Body of pancreas (tissue), 4 donors: Measurements from ENCODE around the gene SPATA25. TPM values are rescaled to one million over a fixed set of nuclear protein-coding genes. Genes with fewer than 3 reads are reported as not detected.

ENCODE experiments used
- ATAC-seq: fragments of 150-250 bp; one replicate; pipeline ENCODE4 v1.9.1; 2016
- DNase-seq, 4 donors: peaks; one replicate each; pipeline ENCODE4 v3.0.0-alpha.2; 2019
- H3K27ac ChIP-seq, 4 donors: fragments of 200-600 bp; sonication (generic); 1 replicate in 3 of 4; 2 replicates in 1 of 4; pipeline versions ENCODE4 v1.5.1 to v1.6.1; 2016 to 2019; ENCODE audit warnings: mild to moderate bottlenecking in 1 of 4, mixed read lengths in 1 of 4, moderate library complexity in 1 of 4
- H3K27me3 ChIP-seq, 2 donors: fragments of 200-600 bp; sonication (generic); one replicate each; pipeline ENCODE4 v1.6.0; 2016; ENCODE audit warnings: mild to moderate bottlenecking in 1 of 2
- H3K36me3 ChIP-seq, 2 donors: fragments of 200-600 bp; sonication (generic); replicated peaks in 1 of 2; 2 replicates each; pipeline ENCODE4 v1.5.1; 2016; ENCODE audit warnings: low read depth in 2 of 2; ENCODE audit not compliant: insufficient read depth in 1 of 2
- H3K4me1 ChIP-seq: fragments of 200-600 bp; sonication (generic); one replicate; pipeline ENCODE4 v1.6.0; 2016
- H3K4me3 ChIP-seq, 2 donors: fragments of 200-600 bp; sonication (generic); 1 replicate in 1 of 2; 2 replicates in 1 of 2; pipeline ENCODE4 v1.5.1; 2016 to 2019
- H3K9me3 ChIP-seq, 3 donors: fragments of 200-600 bp; sonication (generic); 1 replicate in 2 of 3; 2 replicates in 1 of 3; pipeline ENCODE4 v1.5.1; 2016
- CTCF ChIP-seq, 7 experiments: fragments of 450-650 bp in 4 of 7; fragments of 200-600 bp in 3 of 7; sonication (generic) in 3 of 7; IDR thresholded peaks; one replicate each; pipeline ENCODE4 v1.5.1; 2016 to 2019; ENCODE audit warnings: antibody characterized with exemption in 7 of 7
- POLR2A ChIP-seq, 3 donors: fragments of 450-650 bp; IDR thresholded peaks; one replicate each; pipeline ENCODE4 v1.6.1; 2016; ENCODE audit warnings: antibody characterized with exemption in 3 of 3, mild to moderate bottlenecking in 2 of 3
- WGBS, 2 donors: methylation state at CpG; one replicate each; pipeline ENCODE4 v1.1.5; 2017; 5-methylcytosine and 5-hydroxymethylcytosine counted together
- intact Hi-C: fragments of 100-400 bp; cut with DNase I; formaldehyde crosslinking; loops from one replicate; pipeline ENCODE4 v1.15.1; 2023
- total RNA-seq, 2 donors: library from RNA; depleted of rRNA; stranded (reverse); fragments of >200 nt; gene quantifications; one replicate each; pipeline ENCODE4 v1.1.0, GENCODE V29; 2016

Gene SPATA25
- total RNA-seq, 2 donors from 2014 or later: 1.3 to 2.6 TPM

- no peaks in the 10 kb centered on the region for H3K4me1 ChIP-seq
- ATAC-seq: no peak
- no peak overlapping the region for H3K27ac ChIP-seq
- intact Hi-C loops: loop anchor here (10.0 kb wide), 1 partner anchor 67 kb away; no protein-coding TSS in a partner anchor
- no peaks in the 10 kb centered on the region for H3K9me3 ChIP-seq
- H3K27me3 ChIP-seq: no peaks in the 10 kb centered on the region
- peaks cover 0 to 21% of the 10 kb centered on the region in 2 donors for H3K36me3 ChIP-seq
- TF ChIP-seq POLR2A (IDR thresholded peaks at IDR 0.05): no peak
- no peak for TF ChIP-seq CTCF (IDR thresholded peaks at IDR 0.05)
- no peak overlapping the region for H3K4me3 ChIP-seq
- DNase-seq: no peak
- WGBS, 2 donors: 90 to 91% methylated on average over 11 of the region's 12 CpGs
Measured at GRCh38 chr20:45898285-45898684, 10.9 kb upstream of the SPATA25 start.

- H3K27ac ChIP-seq: no peak overlapping the region
- DNase-seq (no peak), ATAC-seq (no peak)
- 90 to 94% methylated on average over 7 of the region's 7 CpGs for whole genome bisulfite sequencing, 2 donors
- H3K27me3 ChIP-seq: no peaks in the 10 kb centered on the region
- H3K4me3 ChIP-seq: no peak overlapping the region
- no peaks in the 10 kb centered on the region for H3K9me3 ChIP-seq
- no peak for TF ChIP-seq POLR2A (IDR thresholded peaks at IDR 0.05)
- TF ChIP-seq CTCF (IDR thresholded peaks at IDR 0.05): no peak
- H3K36me3 ChIP-seq: peaks cover 0 to 21% of the 10 kb centered on the region in 2 donors
- intact Hi-C loops: loop anchor here (10.0 kb wide), 1 partner anchor 67 kb away; no protein-coding TSS in a partner anchor
- peaks cover 5% of the 10 kb centered on the region for H3K4me1 ChIP-seq
Measured at GRCh38 chr20:45897692-45898091, 10.3 kb upstream of the SPATA25 start.

GRCh38 chr20:45897289-45897688 is 9.9 kb upstream of the SPATA25 start:
- TF ChIP-seq POLR2A (IDR thresholded peaks at IDR 0.05) (no peak), CTCF (IDR thresholded peaks at IDR 0.05) (no peak)
- Histone ChIP-seq H3K27ac (no peak overlapping the region), H3K4me3 (no peak overlapping the region), H3K9me3 (no peaks in the 10 kb centered on the region), H3K27me3 (no peaks in the 10 kb centered on the region), H3K4me1 (peaks cover 9% of the 10 kb centered on the region), H3K36me3 (peaks cover 0 to 21% of the 10 kb centered on the region in 2 donors)
- intact Hi-C loops: loop anchor here (10.0 kb wide), 1 partner anchor 68 kb away; no protein-coding TSS in a partner anchor
- 69 to 72% methylated on average over 2 of the region's 2 CpGs for WGBS, 2 donors
- no peak for ATAC-seq
- DNase-seq: no peak

- no peaks in the 10 kb centered on the region for H3K27me3 ChIP-seq
- H3K4me1 ChIP-seq: peaks cover 15% of the 10 kb centered on the region
- peaks cover 0 to 17% of the 10 kb centered on the region in 2 donors for H3K36me3 ChIP-seq
- no peak overlapping the region for H3K4me3 ChIP-seq
- intact Hi-C loops: loop anchor here (10.0 kb wide), 1 partner anchor 68 kb away; no protein-coding TSS in a partner anchor
- TF ChIP-seq POLR2A (IDR thresholded peaks at IDR 0.05): no peak
- TF ChIP-seq CTCF (IDR thresholded peaks at IDR 0.05): no peak
- WGBS, 2 donors: 96 to 100% methylated on average over 3 to 14 of the region's 14 CpGs
- no peak for DNase-seq
- no peak overlapping the region for H3K27ac ChIP-seq
- no peak for ATAC-seq
- no peaks in the 10 kb centered on the region for H3K9me3 ChIP-seq
Measured at GRCh38 chr20:45896641-45897161, 9.3 kb upstream of the SPATA25 start.

GRCh38 chr20:45894797-45895196 is 7.4 kb upstream of the SPATA25 start:
- no peak overlapping the region for H3K4me3 ChIP-seq
- ATAC-seq: no peak
- no peaks in the 10 kb centered on the region for H3K27me3 ChIP-seq
- no peak for DNase-seq
- H3K27ac ChIP-seq: no peak overlapping the region
- TF ChIP-seq POLR2A (IDR thresholded peaks at IDR 0.05) (no peak), CTCF (IDR thresholded peaks at IDR 0.05) (no peak)
- peaks cover 0 to 15% of the 10 kb centered on the region in 2 donors for H3K36me3 ChIP-seq
- 69 to 87% methylated on average over 5 to 12 of the region's 12 CpGs for WGBS, 2 donors
- H3K4me1 ChIP-seq: peaks cover 28% of the 10 kb centered on the region
- intact Hi-C loops: loop anchor here (10.0 kb wide), 1 partner anchor 70 kb away; no protein-coding TSS in a partner anchor
- H3K9me3 ChIP-seq: no peaks in the 10 kb centered on the region
